A673 (cell line): ENCODE results near the gene OXNAD1.

Experiments used
- EZH2 ChIP-seq: fragments of 200-600 bp; sonication (generic); IDR thresholded peaks from 2 replicates; pipeline ENCODE4 v1.6.1; 2017; ENCODE audit warnings: borderline replicate concordance, low read depth, mild to moderate bottlenecking, mixed read lengths, antibody characterized with exemption, low read length; ENCODE audit not compliant: poor library complexity, severe bottlenecking
- TF ChIP-seq, protein P1 (sequence below): fragments of 300-800, 200-600 bp; sonication (generic); conservative IDR thresholded peaks from 2 replicates; pipeline ENCODE4 v1.5.1; 2017; ENCODE audit warnings: low read depth, mild to moderate bottlenecking, antibody characterized with exemption, low read length, moderate library complexity, mixed read lengths

DNA sequence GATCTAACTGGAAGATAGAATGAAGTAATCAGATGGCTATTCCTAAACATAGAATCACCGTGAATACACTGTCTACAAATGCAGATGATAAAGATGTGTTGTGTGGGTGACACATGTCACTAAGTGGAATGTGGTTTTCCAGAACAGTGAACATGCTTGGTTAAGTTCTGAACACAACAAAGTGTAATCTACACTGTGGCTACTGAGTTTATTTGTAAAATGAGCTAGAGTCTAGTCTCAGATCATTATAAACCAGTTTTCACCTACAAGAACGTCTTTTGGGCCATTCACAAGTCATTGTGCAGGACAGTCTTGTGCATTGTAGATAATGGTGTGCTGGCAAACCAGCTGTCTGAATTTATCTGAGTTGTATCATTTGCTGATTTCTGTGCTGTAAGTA is 35.3 kb downstream of the OXNAD1 start:
- TF ChIP-seq, protein P1, sequence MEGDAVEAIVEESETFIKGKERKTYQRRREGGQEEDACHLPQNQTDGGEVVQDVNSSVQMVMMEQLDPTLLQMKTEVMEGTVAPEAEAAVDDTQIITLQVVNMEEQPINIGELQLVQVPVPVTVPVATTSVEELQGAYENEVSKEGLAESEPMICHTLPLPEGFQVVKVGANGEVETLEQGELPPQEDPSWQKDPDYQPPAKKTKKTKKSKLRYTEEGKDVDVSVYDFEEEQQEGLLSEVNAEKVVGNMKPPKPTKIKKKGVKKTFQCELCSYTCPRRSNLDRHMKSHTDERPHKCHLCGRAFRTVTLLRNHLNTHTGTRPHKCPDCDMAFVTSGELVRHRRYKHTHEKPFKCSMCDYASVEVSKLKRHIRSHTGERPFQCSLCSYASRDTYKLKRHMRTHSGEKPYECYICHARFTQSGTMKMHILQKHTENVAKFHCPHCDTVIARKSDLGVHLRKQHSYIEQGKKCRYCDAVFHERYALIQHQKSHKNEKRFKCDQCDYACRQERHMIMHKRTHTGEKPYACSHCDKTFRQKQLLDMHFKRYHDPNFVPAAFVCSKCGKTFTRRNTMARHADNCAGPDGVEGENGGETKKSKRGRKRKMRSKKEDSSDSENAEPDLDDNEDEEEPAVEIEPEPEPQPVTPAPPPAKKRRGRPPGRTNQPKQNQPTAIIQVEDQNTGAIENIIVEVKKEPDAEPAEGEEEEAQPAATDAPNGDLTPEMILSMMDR = no peak
- TF ChIP-seq EZH2 = no peak
